Omental fat pad (tissue), 4 donors: Measurements from ENCODE around the gene HIF3A. TPM values are rescaled to one million over a fixed set of nuclear protein-coding genes. Genes with fewer than 3 reads are reported as not detected.
"Not testable (repeated sequence)": the region's sequence is repeated elsewhere in the genome, so short reads cannot be mapped to it uniquely, and the experiment has no call there.

Experiments used
- ATAC-seq: fragments of 150-250 bp; one replicate; pipeline ENCODE4 v1.9.1; 2016; ENCODE audit warnings: mild to moderate bottlenecking, moderate library complexity; ENCODE audit not compliant: low FRiP score
- DNase-seq: peaks from one replicate; pipeline ENCODE4 v3.0.0-alpha.2; 2019; ENCODE audit warnings: low spot score
- CTCF ChIP-seq, 3 donors: fragments of 450-650 bp; IDR thresholded peaks; one replicate each; pipeline ENCODE4 v1.5.1; 2016 to 2017; ENCODE audit warnings: antibody characterized with exemption in 3 of 3, mild to moderate bottlenecking in 3 of 3, moderate library complexity in 2 of 3
- total RNA-seq, 4 donors: library from RNA; depleted of rRNA; stranded (reverse); fragments of >200 nt; gene quantifications; one replicate each; pipeline ENCODE4 v1.1.0, GENCODE V29; 2016

Gene HIF3A
- 100 to 1,000 TPM in 1 of 4 donors, 10 to 100 TPM in 3; 10.3 to 201 (median 17.6) TPM for total RNA-seq

GRCh38 chr19:46296722-46297461 is at the start of gene HIF3A:
TSS of gene HIF3A (plus strand) at chr19:46297042. CDS start at chr19:46297077, 35 bp downstream.
- ATAC-seq, result peak; percentile 45
- no peak for TF ChIP-seq CTCF (IDR thresholded peaks at IDR 0.05)
- no peak for DNase-seq

DNA sequence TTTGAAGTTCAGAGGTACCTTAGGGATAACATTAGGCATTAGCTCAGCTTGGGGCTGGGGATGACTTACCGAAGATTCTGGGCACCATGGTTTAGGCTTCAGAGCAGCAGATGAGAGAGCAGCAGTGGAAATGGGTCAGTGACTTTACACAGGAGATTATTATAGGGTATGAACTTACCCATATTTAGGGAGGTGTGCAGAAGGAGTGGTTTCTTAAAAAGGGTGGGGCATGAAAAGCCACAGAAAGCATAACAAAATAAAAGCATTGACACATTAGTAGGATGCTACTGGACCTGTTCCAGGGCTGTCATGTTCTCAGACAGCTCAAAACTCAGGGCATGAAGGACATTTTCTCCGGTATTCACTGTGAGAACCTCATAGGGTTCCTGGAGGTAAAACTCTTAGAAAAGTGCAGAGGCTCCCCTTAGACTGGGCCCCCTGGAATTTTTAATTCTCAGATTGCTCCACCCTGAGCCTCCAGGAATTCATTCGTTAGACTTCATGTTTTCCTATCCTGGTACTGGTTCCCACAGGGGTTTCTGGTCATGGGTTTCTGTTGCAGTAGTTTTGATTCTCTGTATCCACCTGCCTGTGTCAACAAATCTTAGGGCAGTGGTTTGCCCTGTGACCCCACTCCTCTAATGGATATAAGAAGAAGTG is 46.6 kb upstream of the HIF3A start:
- no peak for TF ChIP-seq CTCF (IDR thresholded peaks at IDR 0.05)
- ATAC-seq (peak; percentile 19), DNase-seq (no peak)

- ATAC-seq (no peak), DNase-seq (no peak)
- TF ChIP-seq CTCF (IDR thresholded peaks at IDR 0.05), result no peak
Measured at GRCh38 chr19:46251416-46251815, 45.4 kb upstream of the HIF3A start.

- no peak for TF ChIP-seq CTCF (IDR thresholded peaks at IDR 0.05)
- ATAC-seq (no peak), DNase-seq (no peak)
Measured at GRCh38 chr19:46254776-46255175, 42.1 kb upstream of the HIF3A start.

GRCh38 chr19:46256855-46257254 is 40.0 kb upstream of the HIF3A start:
- no peak for TF ChIP-seq CTCF (IDR thresholded peaks at IDR 0.05)
- no peak for ATAC-seq
- DNase-seq, result no peak

DNA sequence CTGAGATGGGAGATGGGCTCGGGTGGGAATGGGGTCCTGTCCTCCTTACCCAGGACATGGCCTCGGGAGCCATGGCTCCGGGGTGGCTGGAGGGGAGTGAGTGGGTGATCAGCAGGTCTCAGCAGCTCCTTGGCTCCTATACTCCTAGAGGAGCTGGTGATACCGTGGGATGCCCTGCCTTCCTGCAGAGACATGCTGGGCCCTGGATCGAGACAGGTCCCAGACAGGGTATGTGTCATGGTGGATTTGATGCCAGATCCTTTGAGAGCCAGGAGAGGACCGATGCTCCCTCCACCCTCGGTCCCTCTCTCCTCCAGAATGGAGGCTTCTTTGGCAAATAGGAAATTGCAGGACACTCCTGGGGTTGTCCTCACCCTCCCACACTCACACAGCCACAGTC is 35.3 kb upstream of the HIF3A start:
- DNase-seq, ATAC-seq: not testable (repeated sequence)

- DNase-seq, ATAC-seq: not testable (repeated sequence)
Measured at GRCh38 chr19:46262684-46263296, 34.1 kb upstream of the HIF3A start.

DNA sequence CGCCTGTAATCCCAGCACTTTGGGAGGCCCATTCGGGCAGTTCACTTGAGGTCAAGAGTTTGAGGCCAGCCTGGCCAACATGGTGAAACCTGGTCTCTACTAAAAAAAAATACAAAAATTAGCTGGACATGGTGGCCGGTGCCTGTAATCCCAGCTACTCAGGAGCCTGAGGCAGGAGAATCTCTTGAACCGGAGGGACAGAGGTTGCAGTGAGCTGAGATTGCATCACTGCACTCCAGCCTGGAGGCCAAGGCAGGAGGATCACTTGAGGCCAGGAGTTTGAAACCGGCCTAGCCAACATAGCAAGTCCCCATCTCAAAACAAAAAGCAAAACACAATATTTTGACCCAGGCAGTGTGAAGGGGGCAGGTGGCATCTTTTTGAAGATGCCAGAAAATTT is 32.0 kb upstream of the HIF3A start:
- DNase-seq, ATAC-seq: not testable (repeated sequence)
